G401 (cell line): Measurements from ENCODE around the gene SLC49A3. TPM values are rescaled to one million over a fixed set of nuclear protein-coding genes. Genes with fewer than 3 reads are reported as not detected.
A peak's percentile ranks its signal among the peaks of the same experiment; 100 is the strongest.
"Not testable (repeated sequence)": the region's sequence is repeated elsewhere in the genome, so short reads cannot be mapped to it uniquely, and the experiment has no call there.

Experiments used
- DNase-seq: peaks from one replicate; pipeline ENCODE4 v3.0.0-alpha.2; 2015; ENCODE audit warnings: low spot score
- in situ Hi-C: cut with HindIII; loops from 2 replicates; pipeline ENCODE4 v1.10.0; 2016; ENCODE audit warnings: low sequenced_read_pairs, mixed read lengths
- total RNA-seq: library from RNA; depleted of rRNA; stranded (reverse); fragments of >200 nt; shearing (Covaris generic); gene quantifications from 2 replicates; pipeline ENCODE4 v1.2.3, GENCODE V29; 2014

SLC49A3 gene
- total RNA-seq, 1 experiment from 2014 or later = not detected

DNA sequence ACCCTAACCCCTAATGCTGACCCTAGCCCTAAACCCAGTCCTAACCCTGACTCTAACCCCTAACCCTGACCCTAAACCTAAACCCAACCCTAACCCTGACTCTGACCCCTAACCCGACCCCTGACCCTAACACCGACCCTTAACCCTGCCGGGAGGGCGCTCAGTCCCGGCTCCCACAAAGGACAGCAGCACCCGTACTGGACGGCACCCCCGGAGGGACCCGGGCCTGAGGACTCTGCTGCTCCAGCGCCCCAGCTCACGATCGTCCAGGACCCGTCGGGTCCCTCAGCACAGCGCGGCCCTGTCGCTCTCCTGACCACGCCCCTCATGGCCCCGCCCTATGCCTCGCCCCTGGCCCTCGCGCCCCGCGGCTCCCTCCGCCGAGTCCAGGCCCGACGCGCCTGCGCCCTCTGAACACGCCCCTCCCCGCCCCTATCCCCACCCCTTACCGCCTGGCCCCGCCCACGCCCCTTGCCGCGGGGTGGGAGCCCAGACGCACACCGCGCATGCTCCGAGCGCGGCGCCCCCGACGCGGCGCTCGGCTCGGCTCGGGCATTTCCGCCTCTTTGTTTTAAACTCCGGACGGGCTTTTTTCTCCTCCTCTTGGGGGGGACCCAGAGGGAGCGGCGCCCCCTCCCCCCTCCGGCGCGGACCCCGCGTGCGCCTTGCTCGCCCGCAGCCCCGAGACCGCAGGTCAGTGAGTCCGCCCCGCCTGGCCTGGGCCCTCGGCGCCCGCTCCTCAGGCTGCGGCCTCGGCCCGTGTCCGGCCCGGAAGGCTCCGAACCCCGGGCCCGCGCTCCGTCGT lies 16.5 kb upstream of the SLC49A3 start, which contains the start of gene PCGF3:
TSS of gene PCGF3 (plus strand) at position 555 of the 805 bp plus-strand sequence. CDS start 27,849 bp downstream, outside the sequence.
- in situ Hi-C loops = no loop called here
- DNase-seq = peak; percentile 94

DNA sequence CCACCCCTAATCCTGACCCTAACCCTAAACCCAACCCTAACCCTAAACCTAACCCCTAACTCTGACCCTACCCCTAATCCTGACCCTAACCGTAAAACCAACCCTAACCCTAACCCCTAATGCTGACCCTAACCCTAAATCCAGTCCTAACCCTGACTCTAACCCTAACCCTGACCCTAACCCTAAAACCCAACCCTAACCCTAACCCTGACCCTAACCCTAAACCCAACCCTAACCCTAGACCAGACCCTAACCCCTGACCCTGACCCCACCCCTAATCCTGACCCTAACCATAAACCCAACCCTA lies 16.0 kb upstream of the SLC49A3 start:
- no peak for DNase-seq
- in situ Hi-C loops = no loop called here

GRCh38 chr4:704198-704891 lies 15.4 kb upstream of the SLC49A3 start:
- in situ Hi-C loops = no loop called here
- DNase-seq = no peak

- in situ Hi-C loops = no loop called here
Measured at GRCh38 chr4:703336-704197, 14.6 kb upstream of the SLC49A3 start.

GRCh38 chr4:702618-703048 lies 13.7 kb upstream of the SLC49A3 start:
- in situ Hi-C loops = no loop called here
- no peak for DNase-seq

More at GRCh38 chr4:703336-704197, 14.6 kb upstream of the SLC49A3 start:
- DNase-seq = no peak

- in situ Hi-C loops = no loop called here
Measured at GRCh38 chr4:700587-701264, 11.8 kb upstream of the SLC49A3 start.

DNA sequence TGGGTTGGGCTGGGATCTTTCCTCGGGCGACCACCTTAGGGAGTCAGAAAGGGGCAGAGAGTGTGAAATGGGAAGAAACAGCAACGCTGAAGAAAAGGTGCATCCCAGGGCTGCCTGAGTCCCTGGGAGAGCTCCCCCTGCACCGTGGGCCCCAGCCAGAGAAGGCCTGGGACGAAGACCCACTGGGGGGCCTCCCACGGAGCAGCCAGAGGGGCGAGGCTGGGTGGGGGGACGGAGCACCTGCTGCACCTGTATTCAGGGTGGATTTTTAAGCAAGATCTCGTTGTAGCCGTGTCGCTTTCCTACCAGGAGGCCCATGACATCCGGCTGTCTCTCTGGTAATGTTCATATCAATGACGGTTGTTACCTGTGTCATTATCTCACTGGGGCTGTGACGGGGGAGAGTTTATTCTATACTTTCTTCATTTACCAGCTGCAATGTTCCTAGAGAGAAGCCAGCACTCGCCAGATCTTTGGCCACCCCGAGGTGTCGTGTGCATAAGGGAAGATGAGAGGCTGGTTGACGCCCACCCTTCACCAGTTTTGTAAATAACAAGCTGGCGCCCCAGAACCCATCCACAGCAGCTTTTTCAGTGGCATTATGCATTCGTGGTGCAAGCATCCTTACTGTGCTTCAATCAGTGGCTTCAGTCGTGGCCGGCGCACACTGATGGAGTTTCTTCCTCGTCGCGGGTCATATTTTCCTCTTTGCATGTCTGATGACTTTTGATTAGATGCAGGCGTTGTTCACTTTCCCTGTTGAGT lies 11.0 kb upstream of the SLC49A3 start:
- DNase-seq = no peak
- in situ Hi-C loops = no loop called here

More at GRCh38 chr4:700587-701264, 11.8 kb upstream of the SLC49A3 start:
- DNase-seq = no peak

DNA sequence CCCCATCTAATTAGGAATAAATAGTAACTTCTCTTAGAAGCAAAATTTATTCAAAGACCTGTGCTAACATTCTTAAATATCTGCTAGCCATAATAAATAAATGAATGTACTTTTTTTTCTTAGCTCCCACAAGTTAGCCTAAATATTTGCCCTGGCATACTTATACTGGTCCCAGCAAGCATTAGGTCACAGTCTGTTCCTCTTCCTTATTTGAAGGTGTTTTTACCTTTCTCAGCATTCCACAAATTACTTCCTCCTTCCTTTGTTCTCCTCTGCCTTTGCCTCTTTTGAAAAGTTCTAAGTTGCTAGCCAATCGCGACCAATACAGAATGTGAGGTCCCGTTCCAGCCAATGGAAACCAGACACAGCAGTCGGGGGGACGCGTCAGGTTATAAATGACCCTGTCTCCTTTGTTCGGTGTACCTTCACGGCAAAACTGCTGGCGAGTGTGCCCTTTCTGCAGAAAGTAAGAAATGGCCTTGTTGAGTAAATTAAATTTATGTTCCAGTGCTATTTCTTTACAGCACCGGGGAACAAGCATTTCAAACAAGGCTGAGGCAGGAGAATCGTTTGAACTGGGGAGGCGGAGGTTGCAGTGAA lies 5.5 kb upstream of the SLC49A3 start:
- in situ Hi-C loops, DNase-seq: not testable (repeated sequence)

- no peak for DNase-seq
- in situ Hi-C loops = no loop called here
Measured at GRCh38 chr4:692771-693554, 4.0 kb upstream of the SLC49A3 start.

DNA sequence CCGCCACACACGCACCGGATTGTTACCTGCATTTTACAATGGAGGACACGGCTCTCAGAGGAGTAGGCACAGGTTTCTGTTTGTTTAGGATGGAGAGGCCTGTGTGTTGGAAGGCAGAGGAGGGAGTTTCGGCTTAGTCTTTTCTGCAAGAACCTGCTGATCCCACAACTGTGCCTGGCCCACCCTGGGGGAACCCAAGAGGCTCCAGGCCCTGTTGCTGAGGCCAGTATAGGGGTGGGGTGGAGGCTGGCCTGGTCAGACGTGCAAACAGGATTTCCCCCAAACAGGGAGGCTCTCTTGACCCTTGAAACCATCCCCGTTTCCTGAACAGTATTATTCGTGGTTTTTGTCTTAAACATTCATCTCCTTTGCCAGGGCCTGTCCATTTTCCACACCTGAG lies 772 bp upstream of the SLC49A3 start:
- in situ Hi-C loops = no loop called here

GRCh38 chr4:687971-688853 lies 739 bp downstream of the SLC49A3 start:
- in situ Hi-C loops = no loop called here
- DNase-seq = peak; percentile 34

More for the DNA sequence above, 772 bp upstream of the SLC49A3 start:
- no peak for DNase-seq

DNA sequence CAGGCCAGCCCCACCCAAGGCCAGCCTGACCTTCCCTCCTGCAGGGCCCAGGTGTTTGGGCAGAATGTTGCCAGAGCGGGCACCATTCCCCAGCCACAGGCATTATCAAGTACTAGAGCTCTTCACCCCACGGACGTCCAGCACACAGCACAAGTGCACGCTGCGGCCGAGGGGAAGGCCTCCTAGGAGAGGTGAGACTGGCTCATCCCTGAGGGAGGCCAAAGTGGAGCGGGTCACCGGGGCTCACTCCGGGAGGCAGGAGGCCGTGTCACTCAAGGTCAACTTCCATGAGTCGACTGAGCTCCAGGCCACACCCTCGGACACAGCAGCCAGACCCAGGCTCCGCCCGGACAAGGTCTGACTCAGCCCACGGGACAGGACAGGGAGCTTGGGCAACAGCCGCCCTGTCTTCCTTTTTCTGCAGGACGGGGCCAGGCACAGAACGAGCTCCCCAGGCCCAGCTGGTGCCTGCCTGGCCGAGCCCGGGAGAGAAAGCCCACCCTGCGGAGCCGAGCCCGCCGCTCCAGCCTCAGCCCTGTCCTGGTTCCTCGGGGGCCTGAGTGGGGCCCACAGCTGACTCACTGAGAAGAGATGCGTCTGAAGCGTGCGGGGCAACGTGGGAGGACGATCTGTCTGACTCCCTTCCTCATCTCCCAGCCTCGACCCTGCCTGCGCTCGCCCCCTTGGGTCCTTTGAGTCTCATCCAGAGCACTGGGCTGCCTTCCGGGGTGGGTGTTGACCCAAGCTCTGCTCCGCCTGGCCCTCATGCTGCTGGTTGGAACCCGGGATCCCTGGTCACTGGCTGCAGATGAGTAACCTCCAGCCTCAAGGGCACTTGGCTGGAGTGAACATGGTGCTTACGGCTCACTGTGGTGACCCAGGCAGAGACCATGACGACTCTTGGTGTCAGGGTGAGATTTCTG lies 1.6 kb downstream of the SLC49A3 start:
- no peak for DNase-seq
- in situ Hi-C loops = no loop called here

- in situ Hi-C loops = no loop called here
- no peak for DNase-seq
Measured at GRCh38 chr4:686413-687040, 2.4 kb downstream of the SLC49A3 start.

DNA sequence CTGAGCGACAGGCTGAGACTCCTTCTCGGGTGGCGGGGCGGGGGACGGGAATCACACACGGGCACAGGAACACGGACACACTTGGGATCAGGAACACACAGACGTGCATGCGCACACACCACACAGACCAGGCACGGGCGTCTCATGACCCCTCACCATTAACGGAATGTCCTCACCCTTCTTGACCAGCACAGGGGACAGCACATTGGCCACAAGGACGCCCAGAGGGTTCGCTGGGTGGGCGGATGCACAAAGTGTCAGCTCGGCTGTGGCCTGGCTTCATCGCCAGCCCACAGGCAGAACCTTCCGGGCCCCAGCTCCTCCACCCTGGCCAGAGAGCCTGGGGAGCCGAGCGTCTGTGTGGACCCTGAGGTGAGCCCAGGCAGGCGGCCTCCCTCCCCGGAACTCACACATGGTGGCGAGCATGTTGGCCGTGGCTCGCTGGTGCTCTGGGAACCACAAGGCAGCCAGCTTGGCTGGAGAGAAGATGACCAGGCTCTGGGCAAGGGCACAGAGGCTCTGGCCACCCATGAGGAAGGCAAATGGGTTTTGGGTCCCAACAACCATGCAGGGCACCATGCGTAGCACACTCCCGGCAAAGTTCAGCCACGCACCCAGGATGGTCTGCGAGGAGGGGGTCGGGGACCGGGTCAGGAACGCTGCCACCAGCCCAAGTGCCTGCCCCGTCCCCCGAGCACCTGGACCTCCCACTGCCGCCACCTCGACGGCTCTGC lies 3.1 kb downstream of the SLC49A3 start:
- in situ Hi-C loops = no loop called here
- DNase-seq = no peak
